GM12892 (cell line): ENCODE measurements around the gene KIFC3.
A peak's percentile ranks its signal among the peaks of the same experiment; 100 is the strongest.

Experiments used
- DNase-seq: peaks from one replicate; pipeline ENCODE4 v3.0.0; 2011; ENCODE audit not compliant: insufficient read length
- FAIRE-seq: peaks from 2 replicates; lab custom pipeline; 2011; peaks lifted over from hg19 to GRCh38; lab: Jason Lieb, UNC
- POLR2A ChIP-seq: IDR thresholded peaks from 2 replicates; pipeline ENCODE4 v1.6.1; 2011; ENCODE audit warnings: low read depth, low read length, control low read depth
- POLR2AphosphoS5 ChIP-seq: IDR thresholded peaks from 2 replicates; pipeline ENCODE4 v1.6.1; 2011; ENCODE audit warnings: low read depth, low read length, control low read depth
- TAF1 ChIP-seq: IDR thresholded peaks from 2 replicates; pipeline ENCODE4 v1.6.1; 2011; ENCODE audit warnings: low read depth, mild to moderate bottlenecking, control low read depth, low read length, borderline replicate concordance

The KIFC3 gene

GRCh38 chr16:57809276-57810196 is 7.2 kb upstream of the KIFC3 start:
- TF ChIP-seq TAF1 = no peak
- TF ChIP-seq POLR2A = no peak
- no peak for TF ChIP-seq POLR2AphosphoS5
- FAIRE-seq = no peak
- DNase-seq = no peak

GRCh38 chr16:57808589-57809228 is 6.4 kb upstream of the KIFC3 start:
- DNase-seq (no peak), FAIRE-seq (no peak)
- TF ChIP-seq POLR2AphosphoS5 (no peak), POLR2A (no peak), TAF1 (no peak)

DNA sequence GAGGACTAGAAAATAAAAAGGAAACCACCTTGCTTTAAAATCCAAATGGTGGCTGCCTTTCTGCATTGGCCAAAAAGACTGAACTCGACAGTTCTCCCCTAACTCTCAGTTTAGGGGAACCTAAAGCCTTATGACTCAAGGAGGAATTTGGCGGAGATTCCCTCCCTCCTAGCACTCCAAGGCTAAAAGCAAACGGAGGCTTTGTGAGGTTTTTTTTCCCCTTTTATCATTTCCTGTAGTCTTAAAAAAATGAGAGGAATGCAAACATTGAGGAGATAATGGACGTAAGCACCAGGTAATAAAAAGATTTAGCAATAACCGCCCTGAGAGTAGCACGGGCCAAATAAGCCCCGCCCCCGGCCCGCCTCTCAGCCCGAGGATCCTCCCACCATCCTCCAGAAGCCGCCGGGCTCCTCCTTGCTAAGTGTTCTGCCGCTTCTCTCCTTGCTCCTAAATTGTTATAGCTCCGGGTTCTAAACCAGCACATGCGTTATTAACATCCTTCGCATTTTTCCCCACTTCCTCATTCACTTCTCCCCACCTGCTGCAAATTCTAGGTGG is 5.8 kb upstream of the KIFC3 start:
- FAIRE-seq (no peak), DNase-seq (peak; percentile 65)
- TF ChIP-seq POLR2AphosphoS5 (no peak), POLR2A (no peak)

DNA sequence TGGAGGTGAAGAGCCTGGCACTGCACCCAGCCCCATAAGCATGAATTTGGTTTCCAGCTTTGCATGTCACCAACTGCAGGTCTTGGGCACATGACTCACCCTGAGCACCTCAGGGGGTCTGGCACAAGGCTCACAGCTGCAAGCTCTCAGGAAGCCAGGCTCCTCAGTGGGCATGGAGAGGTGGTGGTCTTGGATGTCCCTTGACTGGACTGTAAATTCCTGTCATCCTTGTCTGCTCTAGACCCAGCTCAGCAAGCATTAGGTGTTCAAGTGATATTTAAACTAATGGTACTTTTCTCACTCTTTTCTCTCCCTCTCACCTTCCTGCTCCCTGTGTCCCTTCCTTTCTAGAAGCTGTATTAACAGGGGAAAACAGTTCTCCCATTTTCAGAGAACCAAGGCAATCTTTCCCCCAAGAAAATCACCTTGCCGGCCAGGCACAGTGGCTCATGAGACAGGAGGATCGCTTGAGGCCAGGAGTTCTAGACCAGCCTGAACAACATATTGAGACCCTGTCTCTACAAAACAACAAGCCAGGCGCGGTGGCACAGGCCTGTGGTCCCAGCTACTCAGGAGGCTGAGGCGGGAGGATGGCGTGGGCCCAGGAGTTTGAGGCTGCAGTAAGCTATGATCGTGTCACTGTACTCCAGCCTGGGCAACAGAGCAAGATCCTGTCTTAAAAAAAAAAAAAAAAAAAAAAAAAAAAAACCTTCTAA is 5.1 kb upstream of the KIFC3 start:
- DNase-seq = no peak
- TF ChIP-seq POLR2A (no peak), POLR2AphosphoS5 (no peak), TAF1 (no peak)

DNA sequence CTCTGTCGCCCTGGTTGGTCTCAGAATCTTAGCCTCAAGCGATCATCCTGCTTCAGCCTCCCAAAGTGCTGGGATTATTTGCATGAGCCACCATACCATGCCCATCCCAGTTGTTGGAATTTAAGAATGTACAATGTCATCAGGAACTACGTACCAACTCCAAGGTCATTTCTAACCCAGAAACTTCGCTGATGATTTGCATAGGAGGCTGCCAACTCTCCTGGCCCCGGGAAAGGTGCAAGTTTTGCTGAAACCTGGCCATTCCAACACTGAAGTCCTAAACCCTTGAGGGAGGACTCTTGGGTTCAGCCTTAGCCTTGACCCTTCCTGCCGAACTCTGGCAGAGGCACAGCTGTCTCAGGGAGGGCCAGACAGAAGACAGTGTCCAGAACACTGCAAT is 2.9 kb upstream of the KIFC3 start:
- DNase-seq (no peak), FAIRE-seq (no peak)
- TF ChIP-seq TAF1 (no peak), POLR2A (no peak), POLR2AphosphoS5 (no peak)

More for the DNA sequence above, 5.1 kb upstream of the KIFC3 start:
- FAIRE-seq = no peak

DNA sequence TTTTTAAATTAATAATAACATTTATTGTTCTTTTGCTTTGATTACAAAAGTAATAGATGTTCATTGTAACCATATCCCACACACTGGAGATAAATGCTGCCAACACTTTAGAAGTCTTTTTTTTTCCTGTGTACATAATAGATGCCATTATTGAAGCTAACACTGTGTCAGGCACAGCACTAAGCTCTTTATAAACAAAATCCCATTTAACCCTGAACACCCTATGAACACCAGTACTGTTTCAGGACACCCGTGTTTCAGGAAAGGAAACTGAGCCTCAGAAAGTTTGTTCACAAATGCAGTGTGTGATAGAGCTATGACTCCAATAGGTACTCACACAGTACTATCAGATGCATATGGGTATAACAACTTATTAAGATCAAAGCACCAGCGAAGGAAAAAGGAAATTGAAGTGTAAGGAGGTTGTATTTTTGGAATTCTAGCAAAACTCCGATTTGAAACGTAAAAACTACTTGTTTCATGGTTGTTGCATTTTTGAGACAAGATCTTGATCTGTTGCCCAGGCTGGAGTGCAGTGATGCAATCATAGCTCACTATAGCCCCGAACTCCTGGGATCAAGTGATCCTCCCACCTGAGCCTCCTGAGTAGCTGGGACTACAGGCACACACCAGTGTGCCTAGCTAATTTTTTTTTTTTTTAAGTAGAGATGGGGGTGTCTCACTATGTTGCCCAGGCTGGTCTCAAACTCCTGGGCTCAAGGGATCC is 2.0 kb upstream of the KIFC3 start:
- FAIRE-seq (no peak), DNase-seq (no peak)
- TF ChIP-seq POLR2A = no peak
- no peak for TF ChIP-seq POLR2AphosphoS5
- no peak for TF ChIP-seq TAF1

GRCh38 chr16:57803134-57803990 is 1.1 kb upstream of the KIFC3 start:
- FAIRE-seq (no peak), DNase-seq (no peak)
- TF ChIP-seq TAF1 (no peak), POLR2AphosphoS5 (no peak), POLR2A (no peak)

DNA sequence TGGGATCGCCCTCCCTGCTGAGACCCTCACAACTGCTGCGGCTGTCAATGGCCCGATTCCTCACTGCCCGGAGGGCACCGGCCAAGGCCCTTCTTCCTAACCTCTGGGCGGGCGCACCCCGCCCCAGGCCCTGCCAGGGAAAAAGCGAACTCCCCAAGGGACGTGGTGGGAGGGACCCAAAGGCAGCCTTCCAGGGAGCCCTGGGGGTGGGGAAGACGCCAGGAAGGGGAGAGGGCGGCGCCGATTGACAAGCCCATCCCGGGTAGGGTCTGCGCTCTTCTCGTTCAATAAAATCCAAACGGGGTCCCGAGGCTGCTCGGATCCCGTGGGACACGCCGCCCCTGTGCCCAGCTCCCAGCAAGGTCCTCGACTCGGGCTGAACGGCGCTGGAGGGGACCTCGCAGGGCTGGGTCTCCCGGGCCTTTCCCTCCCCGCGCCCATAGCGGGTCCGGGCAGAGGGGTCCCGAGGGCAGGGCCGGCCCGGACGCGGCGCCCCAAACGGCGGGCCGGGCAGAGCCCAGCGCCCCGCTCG is 416 bp downstream of the KIFC3 start:
- FAIRE-seq = no peak
- TF ChIP-seq POLR2A (no peak), POLR2AphosphoS5 (no peak), TAF1 (no peak)
- no peak for DNase-seq

DNA sequence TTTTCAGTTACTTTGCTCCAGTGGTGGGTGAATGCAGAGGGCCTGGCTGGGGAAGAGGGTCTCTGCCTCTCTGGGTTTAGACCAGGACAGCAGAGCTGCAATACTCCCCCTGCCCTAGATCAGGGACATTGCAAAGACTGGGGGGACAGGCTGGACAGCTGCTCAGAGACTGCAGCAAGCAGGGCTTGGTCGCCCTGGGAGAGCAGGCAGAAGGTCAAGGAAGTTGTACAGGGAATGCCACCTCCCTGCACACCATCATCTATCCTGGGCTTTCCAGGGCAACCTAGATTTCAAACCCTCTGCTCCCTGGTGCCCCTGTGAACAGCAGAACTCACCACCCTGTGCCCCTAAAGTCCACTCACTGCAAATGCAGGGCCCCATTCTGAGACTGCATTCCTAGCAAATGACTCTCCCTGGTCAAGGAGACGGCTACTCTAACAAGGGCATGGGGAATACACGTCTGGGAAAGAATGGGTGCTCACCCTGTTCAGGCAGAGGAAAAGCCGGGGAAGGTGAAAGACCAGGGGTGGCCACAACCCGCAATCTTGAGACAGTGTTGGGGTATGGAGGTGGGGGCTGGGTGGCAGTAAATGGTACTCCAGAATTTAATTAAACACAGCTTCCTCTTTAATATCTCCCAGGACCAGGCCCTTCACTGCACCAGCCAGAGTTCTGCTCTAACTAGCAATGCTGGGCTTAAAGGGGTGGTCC is 1.0 kb downstream of the KIFC3 start:
- no peak for DNase-seq
- no peak for FAIRE-seq
- TF ChIP-seq POLR2AphosphoS5 (no peak), TAF1 (no peak), POLR2A (no peak)
